Measurements from ENCODE around the gene BPIFB2.
"Not testable (repeated sequence)": the region's sequence is repeated elsewhere in the genome, so short reads cannot be mapped to it uniquely, and the experiment has no call there.

Gene BPIFB2

GRCh38 chr20:33007376-33008335, at the start of gene BPIFB2:
Gene BPIFB2 (plus strand): TSS chr20:33007704. CDS start chr20:33008575, 871 bp downstream.
- no peaks in the 10 kb centered on the region for H3K27me3 ChIP-seq (ENCODE audit: low read depth, low read length)
- no peak within 1 kb of the TSS for H3K27ac ChIP-seq (ENCODE audit: low read length)
- H3K9me3 ChIP-seq (ENCODE audit: control insufficient read depth in 1 of 2, low read length in 2 of 2) = peaks cover 0 to 7% of the 10 kb centered on the region in 2 donors
- no peak within 1 kb of the TSS for H3K4me3 ChIP-seq (ENCODE audit: low read depth in 1 of 2, low read length in 2 of 2)
- no peaks in the 10 kb centered on the region for H3K36me3 ChIP-seq (ENCODE audit: control insufficient read depth in 1 of 2, insufficient read depth in 2 of 2, low read length in 2 of 2)
- H3K4me1 ChIP-seq (ENCODE audit: control insufficient read depth in 1 of 2, insufficient read depth in 2 of 2, low read length in 2 of 2) = no peaks in the 10 kb centered on the region

- Histone ChIP-seq H3K4me1 (ENCODE audit: control insufficient read depth in 1 of 2, insufficient read depth in 2 of 2, low read length in 2 of 2) (no peaks in the 10 kb centered on the region), H3K4me3 (ENCODE audit: low read depth in 1 of 2, low read length in 2 of 2) (no peak overlapping the region), H3K27me3 (ENCODE audit: low read depth, low read length) (no peaks in the 10 kb centered on the region), H3K9me3 (ENCODE audit: control insufficient read depth in 1 of 2, low read length in 2 of 2) (peaks cover 6 to 24% of the 10 kb centered on the region in 2 donors), H3K36me3 (ENCODE audit: control insufficient read depth in 1 of 2, insufficient read depth in 2 of 2, low read length in 2 of 2) (no peaks in the 10 kb centered on the region), H3K27ac (ENCODE audit: low read length) (no peak overlapping the region)
These were observed 48.9 kb upstream of the BPIFB2 start for GRCh38 chr20:32958574-32958973.

- Histone ChIP-seq H3K36me3 (ENCODE audit: control insufficient read depth in 1 of 2, insufficient read depth in 2 of 2, low read length in 2 of 2) (no peaks in the 10 kb centered on the region), H3K27me3 (ENCODE audit: low read depth, low read length) (no peaks in the 10 kb centered on the region), H3K27ac (ENCODE audit: low read length) (no peak overlapping the region), H3K4me1 (ENCODE audit: control insufficient read depth in 1 of 2, insufficient read depth in 2 of 2, low read length in 2 of 2) (no peaks in the 10 kb centered on the region), H3K4me3 (ENCODE audit: low read depth in 1 of 2, low read length in 2 of 2) (no peak overlapping the region), H3K9me3 (ENCODE audit: control insufficient read depth in 1 of 2, low read length in 2 of 2) (peaks cover 6 to 16% of the 10 kb centered on the region in 2 donors)
These were observed 47.9 kb upstream of the BPIFB2 start for GRCh38 chr20:32959351-32960221.

- Histone ChIP-seq H3K9me3 (ENCODE audit: control insufficient read depth in 1 of 2, low read length in 2 of 2) (peaks cover 6 to 14% of the 10 kb centered on the region in 2 donors), H3K36me3 (ENCODE audit: control insufficient read depth in 1 of 2, insufficient read depth in 2 of 2, low read length in 2 of 2) (no peaks in the 10 kb centered on the region), H3K4me1 (ENCODE audit: control insufficient read depth in 1 of 2, insufficient read depth in 2 of 2, low read length in 2 of 2) (no peaks in the 10 kb centered on the region), H3K4me3 (ENCODE audit: low read depth in 1 of 2, low read length in 2 of 2) (no peak overlapping the region), H3K27ac (ENCODE audit: low read length) (no peak overlapping the region), H3K27me3 (ENCODE audit: low read depth, low read length) (no peaks in the 10 kb centered on the region)
These were observed 47.3 kb upstream of the BPIFB2 start for GRCh38 chr20:32960222-32960518.

- Histone ChIP-seq H3K4me1 (ENCODE audit: control insufficient read depth in 1 of 2, insufficient read depth in 2 of 2, low read length in 2 of 2) (no peaks in the 10 kb centered on the region), H3K36me3 (ENCODE audit: control insufficient read depth in 1 of 2, insufficient read depth in 2 of 2, low read length in 2 of 2) (no peaks in the 10 kb centered on the region), H3K9me3 (ENCODE audit: control insufficient read depth in 1 of 2, low read length in 2 of 2) (peaks cover 6 to 13% of the 10 kb centered on the region in 2 donors), H3K27me3 (ENCODE audit: low read depth, low read length) (no peaks in the 10 kb centered on the region), H3K27ac (ENCODE audit: low read length) (no peak overlapping the region), H3K4me3 (ENCODE audit: low read depth in 1 of 2, low read length in 2 of 2) (no peak overlapping the region)
These were observed 46.4 kb upstream of the BPIFB2 start for GRCh38 chr20:32960849-32961731.

- Histone ChIP-seq H3K4me3 (ENCODE audit: low read depth in 1 of 2, low read length in 2 of 2) (no peak overlapping the region), H3K36me3 (ENCODE audit: control insufficient read depth in 1 of 2, insufficient read depth in 2 of 2, low read length in 2 of 2) (no peaks in the 10 kb centered on the region), H3K27me3 (ENCODE audit: low read depth, low read length) (no peaks in the 10 kb centered on the region), H3K4me1 (ENCODE audit: control insufficient read depth in 1 of 2, insufficient read depth in 2 of 2, low read length in 2 of 2) (no peaks in the 10 kb centered on the region), H3K27ac (ENCODE audit: low read length) (no peak overlapping the region), H3K9me3 (ENCODE audit: control insufficient read depth in 1 of 2, low read length in 2 of 2) (peaks cover 0 to 13% of the 10 kb centered on the region in 2 donors)
These were observed 45.5 kb upstream of the BPIFB2 start for GRCh38 chr20:32962053-32962452.

GRCh38 chr20:32962646-32963045, 44.9 kb upstream of the BPIFB2 start:
- H3K9me3 ChIP-seq (ENCODE audit: control insufficient read depth in 1 of 2, low read length in 2 of 2); H3K27ac ChIP-seq (ENCODE audit: low read length); H3K36me3 ChIP-seq (ENCODE audit: control insufficient read depth in 1 of 2, insufficient read depth in 2 of 2, low read length in 2 of 2); H3K4me3 ChIP-seq (ENCODE audit: low read depth in 1 of 2, low read length in 2 of 2); H3K4me1 ChIP-seq (ENCODE audit: control insufficient read depth in 1 of 2, insufficient read depth in 2 of 2, low read length in 2 of 2); H3K27me3 ChIP-seq (ENCODE audit: low read depth, low read length): not testable (repeated sequence)

GRCh38 chr20:32963176-32963575, 44.3 kb upstream of the BPIFB2 start:
- no peak overlapping the region for H3K27ac ChIP-seq (ENCODE audit: low read length)

GRCh38 chr20:32964575-32964974, 42.9 kb upstream of the BPIFB2 start:
- no peaks in the 10 kb centered on the region for H3K4me1 ChIP-seq (ENCODE audit: control insufficient read depth in 1 of 2, insufficient read depth in 2 of 2, low read length in 2 of 2)
- H3K9me3 ChIP-seq (ENCODE audit: control insufficient read depth in 1 of 2, low read length in 2 of 2) = no peaks in the 10 kb centered on the region
- no peak overlapping the region for H3K4me3 ChIP-seq (ENCODE audit: low read depth in 1 of 2, low read length in 2 of 2)

More at GRCh38 chr20:32963176-32963575, 44.3 kb upstream of the BPIFB2 start:
- H3K27me3 ChIP-seq (ENCODE audit: low read depth, low read length) = no peaks in the 10 kb centered on the region
- H3K4me1 ChIP-seq (ENCODE audit: control insufficient read depth in 1 of 2, insufficient read depth in 2 of 2, low read length in 2 of 2) = no peaks in the 10 kb centered on the region
- H3K4me3 ChIP-seq (ENCODE audit: low read depth in 1 of 2, low read length in 2 of 2) = no peak overlapping the region
- H3K9me3 ChIP-seq (ENCODE audit: control insufficient read depth in 1 of 2, low read length in 2 of 2) = peaks cover 0 to 3% of the 10 kb centered on the region in 2 donors
- no peaks in the 10 kb centered on the region for H3K36me3 ChIP-seq (ENCODE audit: control insufficient read depth in 1 of 2, insufficient read depth in 2 of 2, low read length in 2 of 2)

GRCh38 chr20:32965115-32965514, 42.4 kb upstream of the BPIFB2 start:
- Histone ChIP-seq H3K4me1 (ENCODE audit: control insufficient read depth in 1 of 2, insufficient read depth in 2 of 2, low read length in 2 of 2) (no peaks in the 10 kb centered on the region), H3K27ac (ENCODE audit: low read length) (no peak overlapping the region), H3K9me3 (ENCODE audit: control insufficient read depth in 1 of 2, low read length in 2 of 2) (no peaks in the 10 kb centered on the region), H3K36me3 (ENCODE audit: control insufficient read depth in 1 of 2, insufficient read depth in 2 of 2, low read length in 2 of 2) (no peaks in the 10 kb centered on the region), H3K27me3 (ENCODE audit: low read depth, low read length) (no peaks in the 10 kb centered on the region), H3K4me3 (ENCODE audit: low read depth in 1 of 2, low read length in 2 of 2) (no peak overlapping the region)

More at GRCh38 chr20:32964575-32964974, 42.9 kb upstream of the BPIFB2 start:
- no peaks in the 10 kb centered on the region for H3K36me3 ChIP-seq (ENCODE audit: control insufficient read depth in 1 of 2, insufficient read depth in 2 of 2, low read length in 2 of 2)
- no peak overlapping the region for H3K27ac ChIP-seq (ENCODE audit: low read length)
- no peaks in the 10 kb centered on the region for H3K27me3 ChIP-seq (ENCODE audit: low read depth, low read length)

Data from muscle layer of duodenum (tissue), 2 donors.